OCI-LY3 (cell line): ENCODE measurements around the gene KCNK2.

Experiments used
- H2AFZ ChIP-seq: fragments of 200-600, 300-600 bp; shearing (Covaris generic); 2 replicates; pipeline ENCODE4 v1.6.0; 2014; ENCODE audit warnings: antibody characterized with exemption, low read depth, low read length
- H3K27ac ChIP-seq: fragments of 200-600, 300-600 bp; sonication (generic); 2 replicates; pipeline ENCODE4 v1.5.1; 2014; ENCODE audit warnings: mild to moderate bottlenecking, low read length, moderate library complexity, mixed read lengths
- H3K27me3 ChIP-seq: fragments of 200-600, 300-600 bp; sonication (generic); 2 replicates; pipeline ENCODE4 v1.6.1; 2014; ENCODE audit warnings: low read depth, low read length, mixed read lengths
- H3K36me3 ChIP-seq: fragments of 200-600, 300-600 bp; sonication (generic); replicated peaks from 2 replicates; pipeline ENCODE3; 2014; ENCODE audit warnings: low read depth, low read length, mixed read lengths
- H3K4me1 ChIP-seq: fragments of 300-600, 200-600 bp; sonication (generic); 2 replicates; pipeline ENCODE4 v1.6.1; 2014; ENCODE audit warnings: low read length, mixed read lengths
- H3K4me2 ChIP-seq: fragments of 200-600, 300-600 bp; sonication (generic); 2 replicates; pipeline ENCODE4 v1.6.1; 2014; ENCODE audit warnings: low read length, mixed read lengths
- H3K4me3 ChIP-seq: fragments of 300-600, 200-600 bp; sonication (generic); 2 replicates; pipeline ENCODE4 v1.5.1; 2014; ENCODE audit warnings: antibody characterized with exemption, mild to moderate bottlenecking, low read length, moderate library complexity
- H3K79me2 ChIP-seq: fragments of 300-600, 200-600 bp; shearing (Covaris generic); 2 replicates; pipeline ENCODE4 v1.6.1; 2014; ENCODE audit warnings: mild to moderate bottlenecking, low read length, mixed read lengths
- H3K9ac ChIP-seq: fragments of 300-600, 200-600 bp; shearing (Covaris generic); 2 replicates; pipeline ENCODE4 v1.6.0; 2014; ENCODE audit warnings: mild to moderate bottlenecking, low read length, moderate library complexity
- H3K9me3 ChIP-seq: fragments of 200-600, 300-600 bp; shearing (Covaris generic); 2 replicates; pipeline ENCODE4 v1.6.1; 2014; ENCODE audit warnings: low read length, mixed read lengths; ENCODE audit not compliant: insufficient read depth
- H4K20me1 ChIP-seq: fragments of 200-600, 300-600 bp; sonication (generic); 2 replicates; pipeline ENCODE4 v1.6.1; 2016; ENCODE audit warnings: low read length, mixed read lengths; ENCODE audit not compliant: insufficient read depth
- EZH2phosphoT487 ChIP-seq: fragments of 200-600 bp; shearing (Covaris generic); IDR thresholded peaks from 2 replicates; pipeline ENCODE4 v1.6.1; 2018; ENCODE audit warnings: antibody characterized with exemption, mixed run types, low read depth
- TF ChIP-seq, protein P1 (sequence below): fragments of 200-600, 300-600 bp; sonication (generic); IDR thresholded peaks from 2 replicates; pipeline ENCODE4 v1.5.1; 2014; ENCODE audit warnings: antibody characterized with exemption, low read length, low read depth

The KCNK2 gene

DNA sequence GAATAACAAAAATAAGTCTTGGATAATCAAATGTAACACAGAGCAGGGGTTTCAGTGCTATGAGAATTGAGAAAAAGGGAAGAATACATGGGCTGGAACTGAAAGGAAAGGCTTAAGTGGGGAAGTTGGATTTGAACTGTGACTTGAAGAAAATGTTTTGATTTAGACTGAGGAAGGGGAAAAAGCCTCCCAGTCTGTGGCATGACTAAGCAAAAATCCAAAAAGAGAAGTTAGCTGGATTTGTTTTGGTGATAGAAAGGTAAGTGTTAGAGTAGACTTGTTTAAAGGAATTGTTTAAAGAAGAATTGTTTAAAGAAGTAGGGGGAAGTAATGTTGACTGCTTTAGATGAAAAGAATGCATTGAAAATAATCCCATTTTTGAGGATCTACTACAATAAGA is 46.0 kb downstream of the KCNK2 start:
- no peaks in the 10 kb centered on the region for H4K20me1 ChIP-seq
- no peaks in the 10 kb centered on the region for H3K4me1 ChIP-seq
- no peaks in the 10 kb centered on the region for H3K27me3 ChIP-seq
- no peak overlapping the region for H3K9ac ChIP-seq
- H3K4me2 ChIP-seq = no peak overlapping the region
- no peaks in the 10 kb centered on the region for H3K9me3 ChIP-seq
- no peak overlapping the region for H3K27ac ChIP-seq
- no peak for TF ChIP-seq EZH2phosphoT487
- TF ChIP-seq, protein P1, sequence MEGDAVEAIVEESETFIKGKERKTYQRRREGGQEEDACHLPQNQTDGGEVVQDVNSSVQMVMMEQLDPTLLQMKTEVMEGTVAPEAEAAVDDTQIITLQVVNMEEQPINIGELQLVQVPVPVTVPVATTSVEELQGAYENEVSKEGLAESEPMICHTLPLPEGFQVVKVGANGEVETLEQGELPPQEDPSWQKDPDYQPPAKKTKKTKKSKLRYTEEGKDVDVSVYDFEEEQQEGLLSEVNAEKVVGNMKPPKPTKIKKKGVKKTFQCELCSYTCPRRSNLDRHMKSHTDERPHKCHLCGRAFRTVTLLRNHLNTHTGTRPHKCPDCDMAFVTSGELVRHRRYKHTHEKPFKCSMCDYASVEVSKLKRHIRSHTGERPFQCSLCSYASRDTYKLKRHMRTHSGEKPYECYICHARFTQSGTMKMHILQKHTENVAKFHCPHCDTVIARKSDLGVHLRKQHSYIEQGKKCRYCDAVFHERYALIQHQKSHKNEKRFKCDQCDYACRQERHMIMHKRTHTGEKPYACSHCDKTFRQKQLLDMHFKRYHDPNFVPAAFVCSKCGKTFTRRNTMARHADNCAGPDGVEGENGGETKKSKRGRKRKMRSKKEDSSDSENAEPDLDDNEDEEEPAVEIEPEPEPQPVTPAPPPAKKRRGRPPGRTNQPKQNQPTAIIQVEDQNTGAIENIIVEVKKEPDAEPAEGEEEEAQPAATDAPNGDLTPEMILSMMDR = no peak
- no peaks in the 10 kb centered on the region for H3K79me2 ChIP-seq
- H2AFZ ChIP-seq = no peak overlapping the region
- H3K36me3 ChIP-seq = no peaks in the 10 kb centered on the region
- no peak overlapping the region for H3K4me3 ChIP-seq

- Histone ChIP-seq H3K4me3 (no peak overlapping the region), H3K9me3 (no peaks in the 10 kb centered on the region), H3K27me3 (no peaks in the 10 kb centered on the region), H3K4me2 (no peak overlapping the region), H3K27ac (no peak overlapping the region), H3K36me3 (no peaks in the 10 kb centered on the region), H3K9ac (no peak overlapping the region), H3K79me2 (no peaks in the 10 kb centered on the region), H2AFZ (no peak overlapping the region), H3K4me1 (no peaks in the 10 kb centered on the region), H4K20me1 (no peaks in the 10 kb centered on the region)
- TF ChIP-seq EZH2phosphoT487 = no peak
Measured at GRCh38 chr1:215131291-215131690, 48.8 kb downstream of the KCNK2 start.

GRCh38 chr1:215132156-215132555 is 49.6 kb downstream of the KCNK2 start:
- Histone ChIP-seq H3K79me2 (no peaks in the 10 kb centered on the region), H3K27me3 (no peaks in the 10 kb centered on the region), H3K9me3 (no peaks in the 10 kb centered on the region), H2AFZ (no peak overlapping the region), H4K20me1 (no peaks in the 10 kb centered on the region), H3K4me3 (no peak overlapping the region), H3K27ac (no peak overlapping the region), H3K9ac (no peak overlapping the region), H3K36me3 (no peaks in the 10 kb centered on the region), H3K4me2 (no peak overlapping the region), H3K4me1 (no peaks in the 10 kb centered on the region)
- TF ChIP-seq, protein P1 = no peak
- TF ChIP-seq EZH2phosphoT487 = no peak

DNA sequence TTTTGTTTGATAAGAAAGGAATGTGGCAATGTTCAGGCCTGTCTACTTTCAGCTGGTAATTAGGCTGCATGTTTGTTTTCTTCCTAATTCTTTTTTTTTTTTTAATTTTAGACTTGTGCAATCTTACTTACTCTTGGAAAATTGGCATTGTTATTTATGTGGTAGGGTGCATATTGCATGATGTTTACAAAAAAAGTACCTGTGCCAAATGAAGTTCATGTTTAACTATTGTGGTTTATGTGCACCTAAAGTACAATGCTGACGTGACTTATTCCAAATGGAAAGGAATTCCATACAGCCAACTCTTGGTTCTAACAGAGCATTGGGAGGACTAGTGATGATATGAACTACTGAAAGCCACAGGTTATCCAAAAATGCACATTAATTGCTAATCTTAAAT is 51.0 kb downstream of the KCNK2 start:
- no peak overlapping the region for H3K4me2 ChIP-seq
- H3K27me3 ChIP-seq = no peaks in the 10 kb centered on the region
- H4K20me1 ChIP-seq = no peaks in the 10 kb centered on the region
- H3K4me3 ChIP-seq = no peak overlapping the region
- no peak overlapping the region for H3K27ac ChIP-seq
- no peaks in the 10 kb centered on the region for H3K79me2 ChIP-seq
- H3K4me1 ChIP-seq = no peaks in the 10 kb centered on the region
- TF ChIP-seq, protein P1 = no peak
- no peak for TF ChIP-seq EZH2phosphoT487
- H3K9ac ChIP-seq = no peak overlapping the region
- H3K9me3 ChIP-seq = no peaks in the 10 kb centered on the region
- no peak overlapping the region for H2AFZ ChIP-seq
- no peaks in the 10 kb centered on the region for H3K36me3 ChIP-seq

GRCh38 chr1:215137985-215138384 is 55.4 kb downstream of the KCNK2 start:
- H2AFZ ChIP-seq = no peak overlapping the region
- no peak overlapping the region for H3K4me3 ChIP-seq
- H3K4me2 ChIP-seq = no peak overlapping the region
- TF ChIP-seq, protein P1 = no peak
- TF ChIP-seq EZH2phosphoT487 = no peak
- no peak overlapping the region for H3K9ac ChIP-seq
- H3K4me1 ChIP-seq = no peaks in the 10 kb centered on the region
- no peaks in the 10 kb centered on the region for H3K27me3 ChIP-seq
- H3K27ac ChIP-seq = no peak overlapping the region
- H3K36me3 ChIP-seq = no peaks in the 10 kb centered on the region
- no peaks in the 10 kb centered on the region for H4K20me1 ChIP-seq
- H3K79me2 ChIP-seq = no peaks in the 10 kb centered on the region
- H3K9me3 ChIP-seq = no peaks in the 10 kb centered on the region
